ENCODE data around the gene CFAP54.

DNA sequence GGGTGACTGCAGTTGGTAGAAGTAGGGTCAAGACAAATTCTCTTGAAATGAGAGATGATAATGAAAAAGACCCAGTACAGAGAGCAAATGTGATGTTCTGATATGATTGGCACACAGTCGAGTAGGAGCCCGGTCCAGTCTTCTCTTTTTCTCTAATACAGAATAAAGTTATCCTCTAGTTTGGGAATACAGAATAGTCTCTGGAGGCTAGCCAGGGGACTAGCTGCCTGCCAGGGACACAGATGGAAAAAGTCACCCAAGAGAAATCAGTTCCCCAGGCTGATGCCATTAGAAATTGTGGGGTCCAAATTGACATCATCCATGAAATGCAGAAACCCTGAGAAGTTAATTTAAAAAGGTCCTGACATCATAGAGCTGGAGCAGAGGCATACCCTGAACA is 240.5 kb downstream of the CFAP54 start:
- TF ChIP-seq CTCF (IDR thresholded peaks at IDR 0.05) (no peak), POLR2A (IDR thresholded peaks at IDR 0.05) (no peak)

Data from esophagus squamous epithelium (tissue), 4 donors.